Subcutaneous adipose tissue (tissue), 4 donors: ENCODE data around the gene FAM20C. TPM values are rescaled to one million over a fixed set of nuclear protein-coding genes. Genes with fewer than 3 reads are reported as not detected.

ENCODE experiments used
- CTCF ChIP-seq: fragments of 450-650 bp; IDR thresholded peaks from one replicate; pipeline ENCODE4 v1.5.1; 2016; ENCODE audit warnings: low read depth, mild to moderate bottlenecking, control low read depth, antibody characterized with exemption, moderate library complexity
- total RNA-seq, 4 donors: library from RNA; depleted of rRNA; stranded (reverse); fragments of >200 nt; gene quantifications; one replicate each; pipeline ENCODE4 v1.1.0, GENCODE V29; 2016

The FAM20C gene
- total RNA-seq, 4 donors from 2014 or later, result 21.0 to 82.5 (median 35.6) TPM

GRCh38 chr7:159370-160270 lies 32.8 kb upstream of the FAM20C start:
- TF ChIP-seq CTCF, result no peak

- no peak for TF ChIP-seq CTCF
These were observed 31.2 kb upstream of the FAM20C start for GRCh38 chr7:160958-161725.

- TF ChIP-seq CTCF, result no peak
These were observed 29.6 kb upstream of the FAM20C start for GRCh38 chr7:162632-163297.

- no peak for TF ChIP-seq CTCF
These were observed 29.1 kb upstream of the FAM20C start for GRCh38 chr7:163298-163695.

- no peak for TF ChIP-seq CTCF
These were observed 28.1 kb upstream of the FAM20C start for GRCh38 chr7:163971-164881.

- no peak for TF ChIP-seq CTCF
These were observed 27.3 kb upstream of the FAM20C start for GRCh38 chr7:164882-165660.
